ENCODE results near the gene NFIB. TPM values are rescaled to one million over a fixed set of nuclear protein-coding genes. Genes with fewer than 3 reads are reported as not detected.

Gene NFIB
- total and polyA plus RNA-seq, 2 experiments from 2014 or later, result 5.3 to 6.0 TPM

GRCh38 chr9:14314929-14315874 lies 1.3 kb upstream of the NFIB start:
- Histone ChIP-seq H3K27me3 (replicated peaks; ENCODE audit: insufficient read depth) (no peaks in the 10 kb centered on the region), H3K4me1 (ENCODE audit: insufficient read depth) (peaks cover 9% of the 10 kb centered on the region), H3K79me2 (ENCODE audit: insufficient read depth) (no peaks in the 10 kb centered on the region; the same call in 1 of the 2 replicates), H3K9me3 (ENCODE audit: low read depth) (no peaks in the 10 kb centered on the region), H3K27ac (no peak overlapping the region), H3K4me3 (peak overlapping the region; percentile 98), H3K9ac (peak overlapping the region; percentile 58), H3K4me2 (ENCODE audit: unreplicated experiment) (peak overlapping the region; percentile 83), H3F3A (ENCODE audit: insufficient read depth) (peaks cover 29% of the 10 kb centered on the region), H2AFZ (peak overlapping the region; percentile 78), H3K9me2 (ENCODE audit: insufficient read depth) (no peaks in the 10 kb centered on the region), H3K36me3 (ENCODE audit: low read depth) (no peaks in the 10 kb centered on the region), H4K20me1 (ENCODE audit: insufficient read depth) (no peaks in the 10 kb centered on the region)
- 1 to 4% methylated on average over 34 to 82 of the region's 109 CpGs for WGBS, 2 experiments (ENCODE audit: low coverage in 1 of 2, low lambda C conversion rate in 2 of 2, missing lambda C conversion rate in 2 of 2)
- no peak for TF ChIP-seq EZH2 (IDR thresholded peaks at IDR 0.05; ENCODE audit: insufficient read depth, poor library complexity, severe bottlenecking)
- TF ChIP-seq EZH2phosphoT487 (IDR thresholded peaks at IDR 0.05; ENCODE audit: insufficient read depth, low read depth), result no peak
- DNase-seq, result peak; percentile 69
- in situ Hi-C loops (cut with MboI), result no loop called here

DNA sequence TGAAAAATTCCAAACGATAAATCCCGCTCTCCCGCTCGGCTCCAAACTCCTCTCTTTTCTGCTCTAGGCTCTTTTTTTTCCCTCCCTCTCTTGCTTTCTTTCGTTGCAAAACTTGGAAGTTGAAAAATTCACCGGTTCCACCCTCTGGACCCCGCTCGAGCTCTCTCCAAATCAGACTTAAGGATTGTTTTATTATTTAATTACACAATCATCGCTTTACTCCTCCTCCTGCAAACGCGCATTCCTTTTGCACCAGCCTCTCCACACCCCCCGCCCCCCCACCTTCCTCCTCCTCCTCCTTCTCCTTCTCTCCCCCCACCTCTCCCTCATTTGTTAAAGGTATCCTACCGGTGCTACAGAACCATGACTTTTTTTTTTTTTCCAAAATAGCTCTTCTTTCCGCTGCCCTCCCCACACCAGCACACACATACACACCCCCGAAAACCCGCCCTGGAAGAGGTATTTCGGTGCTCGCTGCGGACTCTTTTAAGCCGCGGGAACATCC lies 535 bp upstream of the NFIB start:
- peaks cover 22% of the 10 kb centered on the region for H3F3A ChIP-seq (ENCODE audit: insufficient read depth)
- no peaks in the 10 kb centered on the region for H3K9me2 ChIP-seq (ENCODE audit: insufficient read depth)
- no peak for TF ChIP-seq EZH2 (IDR thresholded peaks at IDR 0.05; ENCODE audit: insufficient read depth, poor library complexity, severe bottlenecking)
- TF ChIP-seq EZH2phosphoT487 (IDR thresholded peaks at IDR 0.05; ENCODE audit: insufficient read depth, low read depth), result no peak
- H3K4me1 ChIP-seq (ENCODE audit: insufficient read depth), result peaks cover 1% of the 10 kb centered on the region
- no peaks in the 10 kb centered on the region for H4K20me1 ChIP-seq (ENCODE audit: insufficient read depth)
- peak overlapping the region; percentile 78 for H2AFZ ChIP-seq
- peak overlapping the region; percentile 58 for H3K9ac ChIP-seq
- peak; percentile 84 for DNase-seq
- H3K79me2 ChIP-seq (ENCODE audit: insufficient read depth), result no peaks in the 10 kb centered on the region; the same call in 1 of the 2 replicates
- H3K4me2 ChIP-seq (ENCODE audit: unreplicated experiment), result peak overlapping the region; percentile 83
- H3K4me3 ChIP-seq, result peak overlapping the region; percentile 98
- in situ Hi-C loops (cut with MboI), result no loop called here
- H3K27ac ChIP-seq, result no peak overlapping the region
- WGBS, 2 experiments (ENCODE audit: low coverage in 1 of 2, low lambda C conversion rate in 2 of 2, missing lambda C conversion rate in 2 of 2), result 1% methylated on average over 16 to 21 of the region's 21 CpGs
- no peaks in the 10 kb centered on the region for H3K36me3 ChIP-seq (ENCODE audit: low read depth)
- no peaks in the 10 kb centered on the region for H3K9me3 ChIP-seq (ENCODE audit: low read depth)
- H3K27me3 ChIP-seq (replicated peaks; ENCODE audit: insufficient read depth), result no peaks in the 10 kb centered on the region

DNA sequence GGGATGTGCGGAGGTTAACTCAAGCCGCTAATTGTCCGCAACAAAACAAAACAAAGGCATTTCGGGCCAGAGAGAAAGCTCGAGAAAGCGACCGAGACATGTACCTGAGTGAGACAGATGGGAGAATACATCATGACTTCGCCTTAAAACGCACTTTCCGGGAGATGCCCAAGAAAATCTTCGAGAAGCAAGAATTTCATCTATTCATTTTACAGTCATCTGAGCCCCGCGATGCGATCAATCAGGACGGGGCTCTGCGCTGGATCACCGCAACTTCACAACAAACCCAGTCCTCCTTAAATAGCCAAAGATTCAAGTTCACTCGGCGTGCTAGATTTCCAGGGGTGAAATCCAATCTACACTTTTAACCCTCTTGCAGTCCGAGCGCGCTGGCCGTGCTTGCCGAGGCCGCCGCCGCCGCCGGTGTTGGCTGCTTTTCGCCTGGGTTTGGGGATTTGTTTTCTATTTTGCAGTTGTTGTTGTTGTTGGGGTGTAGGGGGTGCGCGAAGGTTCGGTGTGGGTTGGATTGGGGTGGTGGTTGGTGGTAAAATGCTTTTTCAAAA lies 482 bp downstream of the NFIB start:
- Histone ChIP-seq H3K36me3 (ENCODE audit: low read depth) (no peaks in the 10 kb centered on the region), H3K4me3 (peak overlapping the region; percentile 98), H3K4me1 (ENCODE audit: insufficient read depth) (no peaks in the 10 kb centered on the region), H3K9me3 (ENCODE audit: low read depth) (no peaks in the 10 kb centered on the region), H3K79me2 (ENCODE audit: insufficient read depth) (no peaks in the 10 kb centered on the region; the same call in 1 of the 2 replicates), H3K9ac (peak overlapping the region; percentile 67), H3K27me3 (replicated peaks; ENCODE audit: insufficient read depth) (no peaks in the 10 kb centered on the region), H2AFZ (peak overlapping the region; percentile 86), H4K20me1 (ENCODE audit: insufficient read depth) (no peaks in the 10 kb centered on the region), H3K27ac (no peak overlapping the region), H3K9me2 (ENCODE audit: insufficient read depth) (no peaks in the 10 kb centered on the region), H3K4me2 (ENCODE audit: unreplicated experiment) (peak overlapping the region; percentile 88), H3F3A (ENCODE audit: insufficient read depth) (peaks cover 12% of the 10 kb centered on the region; the same call in 1 of the 2 replicates)
- DNase-seq, result peak; percentile 61
- in situ Hi-C loops (cut with MboI), result no loop called here
- TF ChIP-seq EZH2phosphoT487 (IDR thresholded peaks at IDR 0.05; ENCODE audit: insufficient read depth, low read depth), result 0 out of 2 replicates have a peak, but pooled peaks have one; percentile 67
- no peak for TF ChIP-seq EZH2 (IDR thresholded peaks at IDR 0.05; ENCODE audit: insufficient read depth, poor library complexity, severe bottlenecking)
- WGBS, 2 experiments (ENCODE audit: low coverage in 1 of 2, low lambda C conversion rate in 2 of 2, missing lambda C conversion rate in 2 of 2), result 0 to 2% methylated on average over 33 of the region's 33 CpGs

GRCh38 chr9:14312719-14313377 lies 1.1 kb downstream of the NFIB start:
- Histone ChIP-seq H4K20me1 (ENCODE audit: insufficient read depth) (no peaks in the 10 kb centered on the region), H3K4me2 (ENCODE audit: unreplicated experiment) (peak overlapping the region; percentile 88), H3K36me3 (ENCODE audit: low read depth) (no peaks in the 10 kb centered on the region), H3K9ac (peak overlapping the region; percentile 67), H3K4me3 (peak overlapping the region; percentile 98), H3K27ac (no peak overlapping the region), H3F3A (ENCODE audit: insufficient read depth) (peaks cover 6% of the 10 kb centered on the region; the same call in 1 of the 2 replicates), H3K4me1 (ENCODE audit: insufficient read depth) (no peaks in the 10 kb centered on the region), H3K9me2 (ENCODE audit: insufficient read depth) (no peaks in the 10 kb centered on the region), H3K79me2 (ENCODE audit: insufficient read depth) (no peaks in the 10 kb centered on the region; the same call in 1 of the 2 replicates), H3K9me3 (ENCODE audit: low read depth) (no peaks in the 10 kb centered on the region), H2AFZ (peak overlapping the region; percentile 86), H3K27me3 (replicated peaks; ENCODE audit: insufficient read depth) (no peaks in the 10 kb centered on the region)
- TF ChIP-seq EZH2 (IDR thresholded peaks at IDR 0.05; ENCODE audit: insufficient read depth, poor library complexity, severe bottlenecking) (no peak), EZH2phosphoT487 (IDR thresholded peaks at IDR 0.05; ENCODE audit: insufficient read depth, low read depth) (no peak)
- in situ Hi-C loops (cut with MboI), result no loop called here
- WGBS, 2 experiments (ENCODE audit: low coverage in 1 of 2, low lambda C conversion rate in 2 of 2, missing lambda C conversion rate in 2 of 2), result 3 to 5% methylated on average over 40 to 46 of the region's 56 CpGs
- DNase-seq, result peak; percentile 46

All from GM23248 (cell line).